Suppressor macrophage (primary cell): Measurements from ENCODE around the gene SDK1.

Source experiments
- DNase-seq, 4 experiments: peaks; one replicate each; pipeline ENCODE4 v3.0.0-alpha.2; 2020 to 2022

Gene SDK1

GRCh38 chr7:3333861-3334260 is 32.8 kb downstream of the SDK1 start:
- DNase-seq: no peak

GRCh38 chr7:3336042-3336665 is 35.1 kb downstream of the SDK1 start:
- no peak for DNase-seq

GRCh38 chr7:3338161-3338560 is 37.1 kb downstream of the SDK1 start:
- DNase-seq: no peak

GRCh38 chr7:3345699-3346481 is 44.8 kb downstream of the SDK1 start:
- DNase-seq: no peak

- DNase-seq: no peak
These were observed 48.1 kb downstream of the SDK1 start for GRCh38 chr7:3349126-3349525.

- DNase-seq: no peak
These were observed 55.1 kb downstream of the SDK1 start for GRCh38 chr7:3356173-3356572.

GRCh38 chr7:3358991-3359390 is 57.9 kb downstream of the SDK1 start:
- no peak for DNase-seq

GRCh38 chr7:3367261-3367660 is 66.2 kb downstream of the SDK1 start:
- DNase-seq: no peak

- DNase-seq: no peak
These were observed 69.2 kb downstream of the SDK1 start for GRCh38 chr7:3370068-3370830.

GRCh38 chr7:3370921-3371320 is 69.9 kb downstream of the SDK1 start:
- no peak for DNase-seq

- no peak for DNase-seq
These were observed 70.5 kb downstream of the SDK1 start for GRCh38 chr7:3371601-3372000.

- peak in 2 of 4 experiments; percentile 1 for DNase-seq
These were observed 73.2 kb downstream of the SDK1 start for GRCh38 chr7:3374239-3374638.

- DNase-seq: no peak
These were observed 77.5 kb downstream of the SDK1 start for GRCh38 chr7:3378390-3379150.

GRCh38 chr7:3380034-3380433 is 79.0 kb downstream of the SDK1 start:
- no peak for DNase-seq

GRCh38 chr7:3380886-3381685 is 80.0 kb downstream of the SDK1 start:
- no peak for DNase-seq

- DNase-seq: no peak
These were observed 85.6 kb downstream of the SDK1 start for GRCh38 chr7:3386423-3387190.

- no peak for DNase-seq
These were observed 92.8 kb downstream of the SDK1 start for GRCh38 chr7:3393862-3394261.

- no peak for DNase-seq
These were observed 96.3 kb downstream of the SDK1 start for GRCh38 chr7:3397324-3397723.

- DNase-seq: peak; percentile 56 to 76 (median 66)
These were observed 98.8 kb downstream of the SDK1 start for GRCh38 chr7:3399858-3400257.

GRCh38 chr7:3404501-3404900 is 103.4 kb downstream of the SDK1 start:
- no peak for DNase-seq
